Liver (tissue), 3 donors: ENCODE data around the gene PLAAT4.

ENCODE experiments used
- CTCF ChIP-seq: fragments of 150-350 bp; IDR thresholded peaks from 2 replicates; pipeline ENCODE4 v1.5.1; 2017; ENCODE audit warnings: improper control_type of control experiment, low read depth, low read length; ENCODE audit not compliant: missing input control
- EGR1 ChIP-seq, 2 donors: IDR thresholded peaks; 2 replicates each; pipeline ENCODE4 v1.6.1; 2016 to 2018; ENCODE audit warnings: antibody characterized with exemption in 2 of 2, low read depth in 2 of 2
- FOXA1 ChIP-seq: IDR thresholded peaks from 2 replicates; pipeline ENCODE4 v1.6.1; 2016; ENCODE audit warnings: antibody characterized with exemption
- GABPA ChIP-seq, 2 donors: IDR thresholded peaks in 1 of 2; conservative IDR thresholded peaks in 1 of 2; 2 replicates each; pipeline ENCODE4 v1.6.1; 2016; ENCODE audit warnings: antibody characterized with exemption in 2 of 2, mild to moderate bottlenecking in 1 of 2, moderate library complexity in 1 of 2
- JUND ChIP-seq, 2 donors: IDR thresholded peaks; 2 replicates each; pipeline ENCODE4 v1.6.1; 2016; ENCODE audit warnings: antibody characterized with exemption in 2 of 2
- RAD21 ChIP-seq, 2 donors: IDR thresholded peaks; 2 replicates each; pipeline ENCODE4 v1.6.1; 2016; ENCODE audit warnings: antibody characterized with exemption in 2 of 2, mild to moderate bottlenecking in 2 of 2
- RXRA ChIP-seq, 2 donors: IDR thresholded peaks; 2 replicates each; pipeline ENCODE4 v1.6.1; 2017 to 2018; ENCODE audit warnings: antibody characterized with exemption in 2 of 2, mild to moderate bottlenecking in 1 of 2
- SP1 ChIP-seq: IDR thresholded peaks from 2 replicates; pipeline ENCODE4 v1.6.1; 2018; ENCODE audit warnings: antibody characterized with exemption, mild to moderate bottlenecking
- YY1 ChIP-seq: IDR thresholded peaks from 2 replicates; pipeline ENCODE4 v1.6.1; 2016; ENCODE audit warnings: antibody characterized with exemption, mild to moderate bottlenecking
- TF ChIP-seq, protein P1 (sequence below): IDR thresholded peaks from 2 replicates; pipeline ENCODE4 v1.6.1; 2016; ENCODE audit warnings: antibody characterized with exemption, mild to moderate bottlenecking
- donor health status: healthy.
- donor health status: healthy.

GRCh38 chr11:63569570-63569969, 33.0 kb downstream of the PLAAT4 start:
- TF ChIP-seq FOXA1, result no peak
- TF ChIP-seq CTCF, result no peak
- no peak for TF ChIP-seq YY1
- no peak for TF ChIP-seq EGR1 (IDR thresholded peaks at IDR 0.05; ENCODE audit: low read depth in 2 of 2)
- TF ChIP-seq RXRA (IDR thresholded peaks at IDR 0.05), result no peak
- no peak for TF ChIP-seq GABPA (IDR thresholded peaks at IDR 0.05 in 1 of 2, conservative IDR thresholded peaks at IDR 0.05 in 1 of 2)
- TF ChIP-seq SP1, result no peak
- TF ChIP-seq, protein P1, sequence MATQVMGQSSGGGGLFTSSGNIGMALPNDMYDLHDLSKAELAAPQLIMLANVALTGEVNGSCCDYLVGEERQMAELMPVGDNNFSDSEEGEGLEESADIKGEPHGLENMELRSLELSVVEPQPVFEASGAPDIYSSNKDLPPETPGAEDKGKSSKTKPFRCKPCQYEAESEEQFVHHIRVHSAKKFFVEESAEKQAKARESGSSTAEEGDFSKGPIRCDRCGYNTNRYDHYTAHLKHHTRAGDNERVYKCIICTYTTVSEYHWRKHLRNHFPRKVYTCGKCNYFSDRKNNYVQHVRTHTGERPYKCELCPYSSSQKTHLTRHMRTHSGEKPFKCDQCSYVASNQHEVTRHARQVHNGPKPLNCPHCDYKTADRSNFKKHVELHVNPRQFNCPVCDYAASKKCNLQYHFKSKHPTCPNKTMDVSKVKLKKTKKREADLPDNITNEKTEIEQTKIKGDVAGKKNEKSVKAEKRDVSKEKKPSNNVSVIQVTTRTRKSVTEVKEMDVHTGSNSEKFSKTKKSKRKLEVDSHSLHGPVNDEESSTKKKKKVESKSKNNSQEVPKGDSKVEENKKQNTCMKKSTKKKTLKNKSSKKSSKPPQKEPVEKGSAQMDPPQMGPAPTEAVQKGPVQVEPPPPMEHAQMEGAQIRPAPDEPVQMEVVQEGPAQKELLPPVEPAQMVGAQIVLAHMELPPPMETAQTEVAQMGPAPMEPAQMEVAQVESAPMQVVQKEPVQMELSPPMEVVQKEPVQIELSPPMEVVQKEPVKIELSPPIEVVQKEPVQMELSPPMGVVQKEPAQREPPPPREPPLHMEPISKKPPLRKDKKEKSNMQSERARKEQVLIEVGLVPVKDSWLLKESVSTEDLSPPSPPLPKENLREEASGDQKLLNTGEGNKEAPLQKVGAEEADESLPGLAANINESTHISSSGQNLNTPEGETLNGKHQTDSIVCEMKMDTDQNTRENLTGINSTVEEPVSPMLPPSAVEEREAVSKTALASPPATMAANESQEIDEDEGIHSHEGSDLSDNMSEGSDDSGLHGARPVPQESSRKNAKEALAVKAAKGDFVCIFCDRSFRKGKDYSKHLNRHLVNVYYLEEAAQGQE, result no peak
- TF ChIP-seq JUND (IDR thresholded peaks at IDR 0.05), result no peak
- TF ChIP-seq RAD21 (IDR thresholded peaks at IDR 0.05), result no peak
